ENCODE measurements around the gene PMS1.
"Not testable (repeated sequence)": the region's sequence is repeated elsewhere in the genome, so short reads cannot be mapped to it uniquely, and the experiment has no call there.

PMS1 gene

DNA sequence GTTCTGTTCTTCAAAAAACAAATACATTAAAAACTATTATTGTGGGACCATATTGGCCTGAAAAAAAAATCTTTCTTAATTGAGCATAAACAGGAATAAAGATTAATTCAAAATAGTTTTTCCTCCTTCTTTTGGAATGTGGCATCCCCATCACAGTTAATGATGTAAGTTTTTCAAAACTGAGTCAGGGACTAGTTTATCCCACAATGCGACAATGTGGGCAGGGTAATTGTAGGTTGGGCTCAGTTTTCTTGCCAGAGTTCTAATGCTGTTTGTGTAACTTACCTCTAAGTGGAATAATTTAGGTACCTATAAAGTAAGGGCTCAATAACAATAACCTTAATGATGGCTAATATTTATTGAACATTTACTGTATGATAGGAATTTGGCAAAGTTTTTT lies 82.0 kb downstream of the PMS1 start:
- no peak for TF ChIP-seq ZNF274 (IDR thresholded peaks at IDR 0.05; ENCODE audit: low read depth, low read length)
- H3K4me3 ChIP-seq (ENCODE audit: low read length): no peak overlapping the region

- H3K4me3 ChIP-seq (ENCODE audit: low read length): no peak overlapping the region
- TF ChIP-seq ZNF274 (IDR thresholded peaks at IDR 0.05; ENCODE audit: low read depth, low read length): no peak
These were observed 84.6 kb downstream of the PMS1 start for GRCh38 chr2:189868896-189869295.

DNA sequence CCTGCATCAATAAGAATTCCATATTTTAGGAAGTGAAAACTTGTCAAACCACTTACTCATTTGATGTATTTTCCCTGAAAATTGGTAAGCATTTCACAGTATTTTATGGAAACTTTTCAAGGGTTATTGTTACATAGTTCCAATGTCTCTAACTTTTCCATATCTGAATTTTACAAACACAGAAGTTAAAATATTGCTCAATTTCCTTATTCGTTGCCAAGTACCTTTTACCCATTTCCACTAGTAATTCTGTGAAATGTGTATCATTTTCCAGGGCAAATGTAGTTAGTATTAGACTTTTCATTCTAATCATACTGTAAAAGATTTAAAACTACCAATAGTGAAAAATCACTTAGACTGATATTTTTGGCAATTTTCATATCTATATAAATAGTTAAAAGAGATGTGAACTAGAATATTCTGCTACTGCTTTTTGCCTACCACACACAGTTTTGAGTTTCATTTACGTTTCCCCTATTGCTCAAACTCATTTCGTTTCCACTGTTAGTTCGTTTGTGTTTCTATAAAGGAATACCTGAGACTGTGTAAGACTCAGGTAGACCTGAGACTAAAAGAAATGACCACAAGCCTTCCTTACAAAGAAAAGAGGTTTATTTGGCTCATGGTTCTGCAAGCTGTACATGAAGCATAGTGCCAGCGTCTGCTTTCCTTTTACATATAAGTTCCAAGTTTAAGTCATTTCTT lies 86.3 kb downstream of the PMS1 start:
- H3K4me3 ChIP-seq (ENCODE audit: low read length): no peak overlapping the region
- no peak for TF ChIP-seq ZNF274 (IDR thresholded peaks at IDR 0.05; ENCODE audit: low read depth, low read length)

GRCh38 chr2:189873696-189874095 lies 89.4 kb downstream of the PMS1 start:
- no peak for TF ChIP-seq ZNF274 (IDR thresholded peaks at IDR 0.05; ENCODE audit: low read depth, low read length)
- no peak overlapping the region for H3K4me3 ChIP-seq (ENCODE audit: low read length)

DNA sequence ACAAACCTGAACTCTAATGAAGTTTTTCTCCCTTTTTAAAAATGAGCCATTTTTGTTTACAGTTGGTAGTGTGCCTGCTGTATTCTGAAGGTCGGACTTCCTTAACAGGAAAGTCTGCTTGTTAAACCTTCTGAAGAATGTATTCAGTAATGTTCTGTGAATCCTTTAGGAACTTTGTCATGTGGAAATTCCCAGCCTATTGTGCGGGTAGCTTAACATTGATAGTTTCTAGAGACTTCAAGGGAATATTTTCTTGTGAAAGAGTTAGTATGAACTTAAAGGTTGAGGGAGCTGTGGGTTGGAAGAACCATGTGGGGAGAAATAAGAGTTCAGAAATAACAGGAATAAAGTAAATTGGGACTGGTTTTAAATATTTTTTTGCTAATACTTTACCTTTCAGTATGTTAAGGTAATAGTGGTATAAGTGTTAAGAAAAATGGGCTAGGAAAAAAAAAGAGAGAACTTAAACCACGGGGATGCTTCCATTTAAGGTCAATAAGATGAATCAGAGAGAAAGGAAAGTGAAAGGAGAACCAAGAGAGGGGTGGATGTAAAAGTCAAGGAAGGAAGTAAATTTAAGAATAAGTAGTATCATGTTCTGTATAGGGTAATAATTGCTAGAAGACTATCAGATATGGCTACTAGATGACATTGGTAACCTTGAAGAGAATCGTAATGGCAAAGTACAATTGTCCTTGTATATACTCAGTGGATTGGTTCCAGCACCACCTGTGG lies 90.5 kb downstream of the PMS1 start:
- no peak for TF ChIP-seq ZNF274 (IDR thresholded peaks at IDR 0.05; ENCODE audit: low read depth, low read length)

DNA sequence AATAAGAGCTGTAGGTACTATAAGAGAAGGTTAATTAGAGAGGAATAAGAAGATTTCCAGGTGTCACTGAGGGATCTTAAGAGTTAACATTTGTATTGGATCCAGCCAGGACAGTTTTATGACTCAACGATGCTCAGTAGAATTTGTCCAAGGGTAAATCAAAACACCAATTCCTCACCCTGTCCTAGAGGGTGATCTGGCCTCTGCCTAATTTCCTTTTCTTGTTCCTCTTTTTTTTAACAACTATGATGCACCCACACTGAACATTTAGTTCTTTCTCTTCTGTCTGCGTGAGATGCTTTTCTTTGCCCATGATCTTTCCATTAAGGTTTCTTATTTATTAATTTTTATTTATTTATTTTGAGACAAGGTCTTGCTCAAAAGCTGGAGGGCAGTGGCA lies 92.0 kb downstream of the PMS1 start:
- no peak overlapping the region for H3K4me3 ChIP-seq (ENCODE audit: low read length)
- TF ChIP-seq ZNF274 (IDR thresholded peaks at IDR 0.05; ENCODE audit: low read depth, low read length): no peak

More for the DNA sequence above, 90.5 kb downstream of the PMS1 start:
- no peak overlapping the region for H3K4me3 ChIP-seq (ENCODE audit: low read length)

DNA sequence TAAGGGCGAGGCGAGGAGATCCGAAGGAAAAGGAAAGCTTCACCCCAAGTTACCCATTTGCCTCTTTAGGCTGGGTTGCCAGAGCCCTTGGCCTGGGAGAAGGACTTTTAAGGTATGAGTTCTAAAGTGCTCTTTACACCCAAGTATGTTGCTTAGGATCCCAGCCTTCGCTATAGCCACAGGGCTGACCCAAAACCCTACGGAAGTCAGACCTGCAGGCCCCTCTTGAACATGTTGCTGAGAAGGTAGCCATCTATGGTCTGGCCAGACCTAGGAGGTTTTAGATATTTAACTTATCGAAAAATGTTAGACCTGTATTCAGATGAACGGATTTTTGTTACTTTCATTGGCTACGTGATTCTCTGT lies 95.4 kb downstream of the PMS1 start:
- TF ChIP-seq ZNF274 (IDR thresholded peaks at IDR 0.05; ENCODE audit: low read depth, low read length): no peak
- no peak overlapping the region for H3K4me3 ChIP-seq (ENCODE audit: low read length)

DNA sequence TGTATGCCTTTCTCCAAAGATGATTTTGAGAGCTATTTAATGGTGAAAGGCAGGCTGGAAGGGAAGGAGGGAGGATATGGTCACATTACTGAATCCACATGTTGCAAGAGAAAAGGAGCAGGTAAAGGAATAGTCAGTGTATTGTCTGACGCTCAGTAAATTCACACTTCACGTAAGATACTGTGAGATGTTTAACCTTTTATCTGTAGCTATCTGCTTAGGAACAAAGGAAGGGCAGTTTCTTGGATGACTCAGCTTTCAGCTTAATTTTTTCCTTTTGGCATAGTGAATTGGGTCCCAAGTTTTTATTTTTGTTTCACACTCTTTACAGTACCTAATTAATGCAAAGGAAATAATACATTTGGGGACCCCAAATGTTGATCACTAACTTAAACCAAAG lies 96.2 kb downstream of the PMS1 start:
- no peak for TF ChIP-seq ZNF274 (IDR thresholded peaks at IDR 0.05; ENCODE audit: low read depth, low read length)
- no peak overlapping the region for H3K4me3 ChIP-seq (ENCODE audit: low read length)

GRCh38 chr2:189880832-189881492 lies 96.7 kb downstream of the PMS1 start:
- no peak for TF ChIP-seq ZNF274 (IDR thresholded peaks at IDR 0.05; ENCODE audit: low read depth, low read length)
- H3K4me3 ChIP-seq (ENCODE audit: low read length): no peak overlapping the region

GRCh38 chr2:189885368-189885767 lies 101.1 kb downstream of the PMS1 start:
- H3K4me3 ChIP-seq (ENCODE audit: low read length): no peak overlapping the region
- no peak for TF ChIP-seq ZNF274 (IDR thresholded peaks at IDR 0.05; ENCODE audit: low read depth, low read length)

DNA sequence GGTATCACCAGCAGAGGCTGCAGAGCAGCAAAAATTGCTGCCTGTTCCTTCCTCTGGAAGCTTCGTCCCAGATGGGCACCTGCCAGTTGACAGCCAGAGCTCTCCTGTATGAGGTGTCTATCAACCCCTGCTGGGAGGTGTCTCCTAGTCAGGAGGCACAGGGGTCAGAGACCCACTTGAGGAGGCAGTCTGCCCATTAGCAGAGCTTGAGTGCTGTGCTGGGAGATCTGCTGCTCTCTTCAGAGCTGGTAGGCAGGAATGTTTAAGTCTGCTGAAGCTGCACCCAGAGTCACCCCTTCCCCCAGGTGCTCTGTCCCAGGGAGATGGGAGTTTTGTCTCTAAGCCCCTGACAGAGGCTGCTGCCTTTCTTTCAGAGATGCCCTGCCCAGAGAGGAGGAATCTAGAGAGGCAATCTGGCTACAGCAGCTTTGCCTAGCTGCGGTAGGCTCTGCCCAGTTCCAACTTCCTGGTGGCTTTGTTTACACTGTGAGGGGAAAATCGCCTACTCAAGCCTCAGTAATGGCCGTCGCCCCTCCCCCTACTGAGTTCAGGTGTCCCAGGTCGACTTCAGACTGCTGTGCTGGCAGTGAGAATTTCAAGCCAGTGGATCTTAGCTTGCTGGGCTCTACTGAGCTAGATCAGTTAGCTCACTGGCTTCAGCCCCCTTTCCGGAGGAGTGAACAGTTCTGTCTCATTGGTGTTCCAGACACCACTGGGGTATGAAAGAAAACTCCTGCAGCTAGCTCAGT lies 108.5 kb downstream of the PMS1 start:
- not testable (repeated sequence) for H3K4me3 ChIP-seq (ENCODE audit: low read length)

GRCh38 chr2:189896809-189897208 lies 112.6 kb downstream of the PMS1 start:
- H3K4me3 ChIP-seq (ENCODE audit: low read length): no peak overlapping the region
- TF ChIP-seq ZNF274 (IDR thresholded peaks at IDR 0.05; ENCODE audit: low read depth, low read length): no peak

- no peak for TF ChIP-seq ZNF274 (IDR thresholded peaks at IDR 0.05; ENCODE audit: low read depth, low read length)
- no peak overlapping the region for H3K4me3 ChIP-seq (ENCODE audit: low read length)
These were observed 114.9 kb downstream of the PMS1 start for GRCh38 chr2:189899101-189899500.

DNA sequence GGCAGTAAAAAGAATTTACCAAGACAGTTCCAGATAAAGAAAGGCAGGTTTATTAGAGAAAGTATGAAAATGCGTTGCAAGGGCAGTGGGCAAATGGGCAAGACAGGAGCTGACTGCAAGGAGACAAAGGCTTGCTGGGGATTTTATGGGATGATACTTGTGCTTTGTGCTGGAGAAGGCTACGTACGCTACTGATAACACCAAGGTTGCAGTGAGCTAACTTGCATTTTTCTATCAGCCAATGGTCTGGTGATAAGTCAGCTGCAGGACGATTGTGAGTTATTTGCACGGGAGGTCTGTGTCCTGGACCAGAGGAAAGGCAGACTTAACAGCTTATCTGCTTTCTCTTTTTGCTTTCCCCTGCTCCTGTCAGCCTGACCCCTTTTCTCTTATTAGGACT lies 116.5 kb downstream of the PMS1 start:
- no peak for TF ChIP-seq ZNF274 (IDR thresholded peaks at IDR 0.05; ENCODE audit: low read depth, low read length)
- H3K4me3 ChIP-seq (ENCODE audit: low read length): no peak overlapping the region
